GM19468 (cell line): ENCODE results near the gene ARMC7.

Experiments used
- ATAC-seq: cut with Tn5 transposase; IDR thresholded peaks from one replicate; pipeline ENCODE4 v1.9.1; 2021; ENCODE audit warnings: mild to moderate bottlenecking, moderate library complexity, moderate number of reproducible peaks; ENCODE audit not compliant: unreplicated experiment; ENCODE audit errors: extremely low read depth

The ARMC7 gene

GRCh38 chr17:75077496-75078283 lies 32.1 kb upstream of the ARMC7 start:
- ATAC-seq: no peak

DNA sequence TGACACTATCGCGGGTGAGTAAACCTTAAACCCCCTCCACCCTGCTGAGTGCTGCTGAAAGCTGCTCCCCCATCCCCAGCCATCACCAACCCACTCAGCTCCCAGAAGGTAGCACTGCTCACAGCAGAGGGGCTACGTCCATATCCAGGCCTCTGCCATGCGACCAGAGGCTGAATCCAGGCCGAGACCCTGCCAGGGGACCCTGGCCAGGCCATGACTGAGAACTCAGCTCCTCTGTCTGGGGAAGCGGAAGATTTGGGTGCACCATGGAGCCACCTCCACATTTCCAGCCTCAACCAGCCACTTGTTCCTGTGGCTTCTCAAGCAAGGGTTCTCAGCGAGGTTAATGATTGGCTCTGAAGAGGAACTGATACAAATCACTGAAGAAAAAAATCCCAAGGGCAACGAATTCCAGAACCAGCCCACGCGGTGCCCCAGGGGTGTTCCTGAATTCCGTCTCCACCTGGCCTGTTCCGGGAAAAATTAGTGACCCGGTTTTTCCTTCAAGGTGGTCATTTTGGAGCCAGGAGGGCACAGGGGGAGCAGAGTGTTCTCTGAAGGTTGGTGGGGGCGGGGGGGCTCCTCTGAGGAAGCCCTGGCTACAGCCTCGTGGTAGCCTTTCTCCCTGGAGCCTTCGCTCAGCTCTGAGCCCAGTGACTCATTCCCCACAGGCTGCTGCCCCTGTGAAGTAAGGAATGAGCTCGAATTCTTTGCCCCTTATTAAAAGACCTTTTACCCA lies 31.3 kb upstream of the ARMC7 start:
- peak; percentile 10 for ATAC-seq

DNA sequence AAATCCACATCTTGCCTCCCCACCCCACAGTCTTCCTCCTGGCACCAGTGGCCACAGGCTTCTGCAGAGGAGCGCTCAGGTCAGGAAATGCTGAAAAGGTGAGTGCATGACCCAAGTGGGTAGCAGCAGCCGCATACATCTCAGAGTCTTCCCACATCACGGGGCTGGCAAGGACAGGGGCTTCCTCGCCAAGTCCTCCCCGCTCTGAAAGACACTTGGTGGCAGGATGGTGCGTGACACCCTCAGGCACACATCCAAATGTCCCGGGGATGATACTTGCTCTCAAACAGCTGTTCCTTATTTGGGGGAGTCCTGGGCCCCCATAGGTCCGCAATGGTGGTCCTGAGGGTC lies 30.8 kb upstream of the ARMC7 start:
- no peak for ATAC-seq

GRCh38 chr17:75081611-75082540 lies 27.9 kb upstream of the ARMC7 start:
- ATAC-seq: no peak

- ATAC-seq: no peak
Measured at GRCh38 chr17:75082683-75083082, 27.1 kb upstream of the ARMC7 start.

- ATAC-seq: no peak
Measured at GRCh38 chr17:75084039-75084660, 25.6 kb upstream of the ARMC7 start.

GRCh38 chr17:75086496-75087181 lies 23.1 kb upstream of the ARMC7 start:
- ATAC-seq: no peak

GRCh38 chr17:75087182-75087557 lies 22.6 kb upstream of the ARMC7 start:
- no peak for ATAC-seq

- no peak for ATAC-seq
Measured at GRCh38 chr17:75087558-75088453, 22.0 kb upstream of the ARMC7 start, which contains the start of gene SLC16A5. SLC16A5 (plus strand) TSS chr17:75087954; CDS start chr17:75093637, 5,683 bp downstream.

DNA sequence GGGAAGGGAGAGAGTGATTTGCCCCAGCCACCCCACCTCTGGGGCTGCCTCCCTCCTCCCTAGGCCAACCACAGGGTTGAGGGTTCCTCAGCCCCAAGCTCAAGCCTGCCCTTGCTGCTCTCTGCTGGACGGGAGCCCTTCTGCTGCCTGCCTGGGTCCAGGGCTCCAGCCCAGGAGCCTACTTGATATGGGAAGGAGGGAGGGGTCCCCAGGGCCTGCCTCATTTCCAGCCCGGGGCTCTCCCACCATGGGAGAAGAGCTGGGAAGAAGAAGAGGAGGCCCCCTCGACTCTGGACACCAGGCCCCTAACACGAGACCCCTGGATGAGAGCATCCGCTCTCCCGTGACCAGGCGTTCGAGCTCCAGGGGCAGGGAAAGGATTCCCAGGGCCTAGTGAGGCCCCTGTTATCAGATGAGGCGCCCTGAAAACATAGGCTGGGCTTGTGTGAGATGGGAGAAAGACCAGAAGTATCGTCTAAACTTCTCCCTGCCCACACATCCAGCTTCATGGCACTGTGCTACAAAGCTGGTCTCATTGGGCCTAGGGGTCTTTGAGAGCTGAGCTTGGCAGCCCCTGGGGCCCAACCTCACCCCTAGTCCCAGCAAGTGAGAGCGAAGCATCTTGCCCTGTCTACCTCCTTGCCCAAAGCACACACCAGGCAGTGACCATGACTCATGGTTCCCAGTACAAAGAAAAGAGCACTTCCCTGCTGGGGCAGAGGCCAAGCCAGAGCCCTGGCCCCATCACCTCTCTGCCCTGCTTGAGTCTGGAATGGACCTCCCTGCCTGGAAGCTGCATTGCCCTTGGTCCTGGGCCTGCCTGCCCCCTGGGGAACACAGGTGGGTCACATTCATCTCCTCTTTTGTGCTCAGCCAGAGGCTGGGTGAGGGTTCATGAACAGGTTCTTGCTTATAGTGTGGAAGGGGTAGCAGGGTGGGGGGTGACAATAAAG lies 21.0 kb upstream of the ARMC7 start:
- no peak for ATAC-seq

DNA sequence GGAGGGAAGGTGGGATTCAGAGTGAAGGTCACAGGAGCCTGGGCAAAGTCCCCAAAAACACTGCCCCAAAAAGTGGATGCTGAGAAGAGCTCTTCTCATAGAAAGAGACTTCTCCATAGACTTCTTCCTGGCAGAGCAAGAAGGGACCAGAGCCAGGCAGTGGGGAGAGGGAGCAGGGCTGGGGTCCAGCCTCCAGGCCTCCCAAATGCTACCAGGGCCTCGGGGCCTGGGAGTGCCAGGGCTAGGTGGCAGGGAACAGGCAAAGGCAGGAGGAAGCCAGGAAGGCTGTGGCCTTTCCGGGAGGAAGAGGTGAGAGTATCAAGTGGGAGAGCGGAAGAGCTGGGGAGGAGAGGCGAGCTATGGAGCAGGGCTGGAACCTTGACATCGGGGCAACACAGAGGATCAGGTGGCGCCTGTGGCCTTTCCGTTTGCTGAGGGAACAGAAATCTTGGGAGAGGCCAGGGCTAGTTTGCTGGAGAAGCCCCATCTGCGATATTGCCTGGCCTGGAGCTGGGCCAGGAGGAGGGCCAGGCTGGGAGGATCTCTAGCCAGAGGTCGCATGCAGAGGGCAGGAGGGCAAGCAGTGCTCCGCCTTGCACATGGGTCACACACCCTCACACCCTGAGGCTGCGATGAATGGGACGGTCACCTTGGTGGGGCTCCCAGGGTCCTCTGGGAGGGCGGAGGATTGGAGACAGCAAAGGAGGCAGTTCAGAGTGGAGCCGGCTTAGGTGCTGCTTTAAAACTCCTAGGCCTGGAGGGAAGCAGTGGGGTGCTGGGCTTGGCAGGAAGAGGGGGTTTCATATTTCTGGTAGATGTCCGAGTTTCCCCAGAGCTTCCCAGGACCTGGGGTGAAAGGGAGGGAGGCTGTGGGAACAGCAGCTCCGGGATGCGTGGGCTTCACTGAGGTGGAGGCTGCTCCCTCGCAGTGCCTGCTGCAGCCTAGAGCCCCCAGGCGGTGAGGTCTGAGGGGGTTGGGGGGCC lies 18.6 kb upstream of the ARMC7 start:
- no peak for ATAC-seq

GRCh38 chr17:75091855-75092327 lies 17.9 kb upstream of the ARMC7 start:
- ATAC-seq: no peak

- no peak for ATAC-seq
Measured at GRCh38 chr17:75093548-75094158, 16.1 kb upstream of the ARMC7 start.

DNA sequence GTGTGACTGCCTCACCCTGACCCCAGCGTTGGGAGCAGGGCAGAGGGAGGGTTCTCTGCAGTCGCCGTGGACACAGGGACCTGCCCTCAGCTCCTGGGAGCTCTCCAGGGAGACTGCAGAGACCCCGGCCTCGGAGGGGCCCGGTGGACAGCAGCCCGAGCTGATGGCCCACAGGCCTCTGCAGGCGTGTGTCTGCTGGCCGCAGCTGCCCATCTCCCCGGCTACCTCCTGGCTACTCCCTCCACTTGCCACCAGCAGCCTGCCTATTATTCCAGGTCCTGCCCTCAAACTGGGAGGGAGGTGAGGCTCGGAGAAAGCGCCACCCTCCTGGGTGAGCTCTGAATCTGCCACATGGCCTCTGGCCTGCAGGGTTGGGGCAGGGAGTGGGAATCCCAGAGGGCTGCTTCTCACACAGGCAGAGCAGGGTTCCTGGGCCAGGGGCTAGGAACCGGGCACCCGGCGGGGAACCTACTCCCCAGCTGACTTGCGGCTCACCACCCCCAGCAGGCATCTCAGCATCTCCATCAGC lies 14.8 kb upstream of the ARMC7 start:
- ATAC-seq: no peak

DNA sequence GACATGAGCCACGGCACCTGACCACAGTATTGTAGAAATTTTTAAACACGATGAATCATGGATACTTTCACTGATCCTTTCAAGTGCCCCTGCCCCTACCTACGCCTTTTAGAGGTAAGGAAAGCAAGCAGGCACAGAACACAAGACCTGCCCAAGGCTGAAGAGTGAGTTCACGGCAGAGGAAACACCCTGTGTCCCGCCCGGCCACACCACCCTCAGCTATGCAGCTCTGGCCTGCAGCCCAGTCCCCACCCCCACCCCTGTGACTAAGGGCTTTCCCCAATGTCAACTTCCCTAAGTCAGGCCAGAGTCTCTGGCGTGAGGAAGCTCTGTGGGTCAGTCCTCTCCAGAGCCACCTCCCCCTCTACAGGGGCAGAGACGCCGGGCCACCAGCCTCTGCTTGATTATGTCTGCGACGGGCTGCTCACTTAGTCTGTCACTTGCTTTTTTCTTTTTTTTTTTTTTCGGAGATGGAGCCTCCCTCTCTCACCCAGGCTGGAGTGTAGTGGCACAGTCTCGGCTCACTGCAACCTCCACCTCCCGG lies 13.6 kb upstream of the ARMC7 start:
- no peak for ATAC-seq
